Neural cell (in vitro differentiated cells): Measurements from ENCODE around the gene CHST6.

ENCODE experiments used
- POLR2AphosphoS5 ChIP-seq: IDR thresholded peaks from 2 replicates; pipeline ENCODE4 v1.6.1; 2012
- TAF1 ChIP-seq: IDR thresholded peaks from 2 replicates; pipeline ENCODE4 v1.6.1; 2012; ENCODE audit warnings: low read depth
- TF ChIP-seq, protein P1 (sequence below): fragments of 450-650 bp; IDR thresholded peaks from 2 replicates; pipeline ENCODE4 v1.5.1; 2014; ENCODE audit warnings: antibody characterized with exemption, mild to moderate bottlenecking, moderate library complexity; ENCODE audit not compliant: poor library complexity, severe bottlenecking

DNA sequence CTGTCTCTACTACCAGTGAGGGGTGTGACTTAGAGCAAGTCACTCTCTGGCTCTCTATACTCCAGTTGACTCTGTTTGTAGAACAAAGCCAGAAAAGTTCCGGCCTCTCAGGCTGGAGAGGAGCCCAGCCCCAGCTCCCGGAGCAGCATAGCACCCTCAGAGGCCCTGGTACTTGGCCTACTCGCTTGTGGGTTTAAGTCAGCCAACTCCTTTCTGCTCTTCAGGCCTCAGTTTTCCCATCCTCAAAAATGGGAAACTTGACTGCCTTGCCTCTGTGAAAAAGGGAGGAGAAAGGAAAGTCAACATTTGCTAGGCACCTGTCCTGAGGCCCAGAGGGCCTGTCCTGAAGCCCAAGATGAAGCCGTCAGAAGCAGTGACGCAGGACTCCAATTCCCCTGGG, 1.1 kb downstream of the CHST6 start:
- TF ChIP-seq POLR2AphosphoS5 (no peak), TAF1 (no peak)
- TF ChIP-seq, protein P1, sequence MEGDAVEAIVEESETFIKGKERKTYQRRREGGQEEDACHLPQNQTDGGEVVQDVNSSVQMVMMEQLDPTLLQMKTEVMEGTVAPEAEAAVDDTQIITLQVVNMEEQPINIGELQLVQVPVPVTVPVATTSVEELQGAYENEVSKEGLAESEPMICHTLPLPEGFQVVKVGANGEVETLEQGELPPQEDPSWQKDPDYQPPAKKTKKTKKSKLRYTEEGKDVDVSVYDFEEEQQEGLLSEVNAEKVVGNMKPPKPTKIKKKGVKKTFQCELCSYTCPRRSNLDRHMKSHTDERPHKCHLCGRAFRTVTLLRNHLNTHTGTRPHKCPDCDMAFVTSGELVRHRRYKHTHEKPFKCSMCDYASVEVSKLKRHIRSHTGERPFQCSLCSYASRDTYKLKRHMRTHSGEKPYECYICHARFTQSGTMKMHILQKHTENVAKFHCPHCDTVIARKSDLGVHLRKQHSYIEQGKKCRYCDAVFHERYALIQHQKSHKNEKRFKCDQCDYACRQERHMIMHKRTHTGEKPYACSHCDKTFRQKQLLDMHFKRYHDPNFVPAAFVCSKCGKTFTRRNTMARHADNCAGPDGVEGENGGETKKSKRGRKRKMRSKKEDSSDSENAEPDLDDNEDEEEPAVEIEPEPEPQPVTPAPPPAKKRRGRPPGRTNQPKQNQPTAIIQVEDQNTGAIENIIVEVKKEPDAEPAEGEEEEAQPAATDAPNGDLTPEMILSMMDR: no peak
